Ovary (tissue), 3 donors: ENCODE data around the gene CYB561.

ENCODE experiments used
- CTCF ChIP-seq, 3 donors: fragments of 450-650 bp in 2 of 3; fragments of 200-600 bp in 1 of 3; IDR thresholded peaks; one replicate each; pipeline versions ENCODE4 v1.5.1 to v1.8.0; 2016 to 2022; ENCODE audit warnings: antibody characterized with exemption in 3 of 3, mild to moderate bottlenecking in 1 of 3
- EP300 ChIP-seq: sonication (generic); formaldehyde crosslinking; IDR thresholded peaks from one replicate; pipeline ENCODE4 v1.6.1; 2017; ENCODE audit warnings: antibody characterized with exemption
- POLR2A ChIP-seq: fragments of 450-650 bp; IDR thresholded peaks from one replicate; pipeline ENCODE4 v1.6.1; 2017; ENCODE audit warnings: antibody characterized with exemption, mild to moderate bottlenecking, moderate library complexity
- donor health status: DM: no; HTN: no; CAD: no.

DNA sequence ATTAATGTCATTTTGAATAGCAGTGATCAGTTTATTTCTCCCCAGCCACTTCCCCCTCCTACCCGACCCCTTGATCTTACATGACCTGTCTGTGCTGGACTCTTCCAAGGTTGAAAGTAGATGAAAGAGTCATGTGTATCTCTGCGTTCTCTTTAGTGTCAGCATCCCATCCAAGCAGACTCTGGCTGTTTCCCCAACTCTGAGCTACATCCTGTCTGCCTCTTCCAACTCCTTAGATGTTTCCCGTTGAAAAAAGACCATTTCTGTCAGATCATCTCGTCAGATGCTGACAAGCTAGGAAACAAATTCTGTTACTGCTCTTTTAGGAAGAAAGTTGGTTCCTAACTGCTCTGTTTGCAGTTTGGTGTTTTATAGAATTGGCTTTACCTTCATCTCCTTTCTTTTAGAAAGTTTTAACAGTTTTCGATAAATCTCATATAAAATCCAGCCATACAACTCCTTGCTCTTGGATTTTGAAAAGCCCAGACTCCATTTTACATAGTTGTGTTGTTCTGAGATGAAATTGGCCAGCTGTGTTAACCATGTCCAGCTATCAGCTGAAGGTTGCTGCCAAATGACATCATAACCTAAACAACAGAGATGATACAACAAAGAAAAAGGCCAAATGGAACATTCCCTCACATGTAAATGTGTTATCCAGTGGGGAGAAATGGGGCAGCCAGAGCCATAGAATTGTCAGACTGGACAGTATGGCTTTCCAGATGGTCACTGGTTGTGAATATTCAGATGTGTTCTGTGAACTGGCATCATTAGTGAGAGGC, 43.5 kb downstream of the CYB561 start:
- TF ChIP-seq CTCF (IDR thresholded peaks at IDR 0.05): no peak
- TF ChIP-seq EP300: no peak
- TF ChIP-seq POLR2A: no peak
